AG10803 (cell line): ENCODE data around the gene GALNT10.
A peak's percentile ranks its signal among the peaks of the same experiment; 100 is the strongest.
"Not testable (repeated sequence)": the region's sequence is repeated elsewhere in the genome, so short reads cannot be mapped to it uniquely, and the experiment has no call there.

Experiments
- DNase-seq: peaks from one replicate; pipeline ENCODE4 v3.0.0; 2010; ENCODE audit warnings: low read depth
- H3K4me3 ChIP-seq: 2 replicates; pipeline ENCODE4 v1.5.1; 2011; ENCODE audit warnings: mild to moderate bottlenecking, low read length, control low read depth
- TF ChIP-seq, protein P1 (sequence below): conservative IDR thresholded peaks from 2 replicates; pipeline ENCODE4 v1.5.1; 2011; ENCODE audit warnings: mild to moderate bottlenecking, low read length, control low read depth, inconsistent platforms

Gene GALNT10

DNA sequence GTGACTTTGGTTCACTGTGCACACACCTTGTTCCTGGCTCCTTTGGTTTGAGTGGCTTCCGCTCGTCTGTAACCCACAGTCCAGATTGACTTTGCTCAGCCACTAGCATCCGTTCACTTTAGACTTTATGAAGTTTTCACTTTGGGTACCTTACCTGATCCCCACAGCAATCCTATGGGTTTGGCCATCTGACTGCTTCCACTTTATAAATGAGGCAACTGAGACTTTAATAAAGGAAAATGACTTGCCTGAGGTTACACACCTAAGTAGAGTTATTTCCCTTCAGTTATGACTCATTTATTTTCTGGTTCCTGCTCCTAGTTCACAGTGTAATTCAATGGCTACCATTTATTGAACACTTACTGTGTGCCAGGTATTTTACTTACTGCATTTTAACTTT is 161.0 kb downstream of the GALNT10 start:
- DNase-seq: no peak
- no peak overlapping the region for H3K4me3 ChIP-seq
- TF ChIP-seq, protein P1, sequence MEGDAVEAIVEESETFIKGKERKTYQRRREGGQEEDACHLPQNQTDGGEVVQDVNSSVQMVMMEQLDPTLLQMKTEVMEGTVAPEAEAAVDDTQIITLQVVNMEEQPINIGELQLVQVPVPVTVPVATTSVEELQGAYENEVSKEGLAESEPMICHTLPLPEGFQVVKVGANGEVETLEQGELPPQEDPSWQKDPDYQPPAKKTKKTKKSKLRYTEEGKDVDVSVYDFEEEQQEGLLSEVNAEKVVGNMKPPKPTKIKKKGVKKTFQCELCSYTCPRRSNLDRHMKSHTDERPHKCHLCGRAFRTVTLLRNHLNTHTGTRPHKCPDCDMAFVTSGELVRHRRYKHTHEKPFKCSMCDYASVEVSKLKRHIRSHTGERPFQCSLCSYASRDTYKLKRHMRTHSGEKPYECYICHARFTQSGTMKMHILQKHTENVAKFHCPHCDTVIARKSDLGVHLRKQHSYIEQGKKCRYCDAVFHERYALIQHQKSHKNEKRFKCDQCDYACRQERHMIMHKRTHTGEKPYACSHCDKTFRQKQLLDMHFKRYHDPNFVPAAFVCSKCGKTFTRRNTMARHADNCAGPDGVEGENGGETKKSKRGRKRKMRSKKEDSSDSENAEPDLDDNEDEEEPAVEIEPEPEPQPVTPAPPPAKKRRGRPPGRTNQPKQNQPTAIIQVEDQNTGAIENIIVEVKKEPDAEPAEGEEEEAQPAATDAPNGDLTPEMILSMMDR: no peak

DNA sequence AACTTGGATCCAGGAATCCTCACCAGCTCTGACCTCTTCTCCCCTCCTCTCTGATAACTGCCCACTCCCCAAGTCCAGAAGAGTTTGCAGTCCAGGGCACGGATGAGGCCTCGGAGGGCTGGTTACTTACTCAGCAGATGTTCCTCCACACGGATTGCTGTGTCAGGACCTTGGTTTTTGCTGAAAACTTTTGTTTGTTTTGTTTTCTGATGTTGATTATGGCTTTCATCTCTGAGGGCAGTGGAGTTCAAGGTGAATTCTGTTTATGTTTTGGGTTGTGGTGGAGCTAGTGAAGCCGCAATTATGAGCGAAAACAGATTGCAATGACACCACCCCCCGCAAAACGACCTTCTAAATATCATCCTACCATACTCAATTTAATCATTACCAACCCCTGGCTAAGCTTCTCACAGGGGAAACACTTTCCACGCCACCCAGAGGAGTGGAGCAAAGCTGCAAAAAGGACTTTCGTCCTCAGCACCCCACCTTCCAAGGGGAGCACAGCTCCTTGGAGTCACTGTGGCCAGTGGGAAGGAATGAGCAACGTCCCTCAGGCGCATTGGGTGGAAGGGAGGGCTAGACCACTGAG is 162.5 kb downstream of the GALNT10 start:
- no peak overlapping the region for H3K4me3 ChIP-seq
- TF ChIP-seq, protein P1: no peak

DNA sequence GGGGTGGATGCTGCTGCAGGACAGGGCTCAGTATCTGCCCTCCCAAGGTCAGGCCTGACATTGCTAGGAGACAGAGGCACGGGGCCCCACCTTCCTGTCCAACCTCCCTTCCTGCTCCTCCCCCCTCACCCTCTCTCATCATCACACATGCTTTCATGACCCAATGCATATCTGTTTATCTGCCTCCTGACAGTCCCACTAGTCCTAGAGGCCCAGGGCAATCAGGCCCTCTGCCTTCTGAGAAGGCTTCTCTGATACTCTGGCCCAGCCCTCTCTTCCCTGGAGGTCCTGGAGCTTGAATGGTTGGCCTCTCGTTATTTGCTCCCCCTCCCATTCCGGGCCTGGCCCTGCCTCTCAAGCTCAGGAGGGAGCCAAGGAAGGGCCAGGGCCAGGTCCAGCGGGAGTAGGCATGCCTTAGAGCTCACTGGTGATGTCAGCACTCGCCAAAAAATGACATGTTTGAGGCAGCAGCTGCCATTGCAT is 164.6 kb downstream of the GALNT10 start:
- no peak overlapping the region for H3K4me3 ChIP-seq
- TF ChIP-seq, protein P1: no peak
- DNase-seq: no peak

More for the DNA sequence above, 162.5 kb downstream of the GALNT10 start:
- DNase-seq: no peak

DNA sequence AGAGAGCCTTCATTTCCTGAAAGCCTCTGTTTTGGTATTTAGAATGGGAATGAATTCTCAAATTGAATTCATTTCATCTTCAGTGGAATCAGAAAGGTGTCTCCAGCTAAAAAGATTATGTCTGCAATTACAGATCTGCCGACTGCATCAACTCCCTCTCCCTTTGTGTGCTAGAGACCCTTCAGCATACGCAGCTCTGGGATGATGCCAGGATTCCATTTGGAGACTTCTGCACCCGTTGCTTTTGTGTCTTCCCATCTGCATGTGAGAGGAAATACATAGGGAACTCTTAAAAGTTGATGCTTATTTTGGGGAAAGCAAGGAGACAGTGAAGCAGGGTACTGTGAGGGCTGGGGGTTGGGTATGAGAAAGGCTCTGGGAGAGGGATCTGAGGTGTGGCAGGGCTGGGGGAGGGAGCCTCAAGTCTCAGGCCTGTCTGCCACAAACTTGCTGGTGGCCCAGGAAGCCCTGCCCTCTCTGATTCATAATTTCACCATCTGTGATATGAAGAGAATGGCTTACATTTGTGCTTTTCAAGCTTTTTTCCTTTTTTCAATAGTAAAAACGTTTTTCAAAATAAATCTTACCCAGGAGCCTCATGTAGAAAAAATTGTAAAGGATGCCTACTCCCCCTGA is 165.6 kb downstream of the GALNT10 start:
- TF ChIP-seq, protein P1: no peak
- no peak overlapping the region for H3K4me3 ChIP-seq
- peak; percentile 64 for DNase-seq

DNA sequence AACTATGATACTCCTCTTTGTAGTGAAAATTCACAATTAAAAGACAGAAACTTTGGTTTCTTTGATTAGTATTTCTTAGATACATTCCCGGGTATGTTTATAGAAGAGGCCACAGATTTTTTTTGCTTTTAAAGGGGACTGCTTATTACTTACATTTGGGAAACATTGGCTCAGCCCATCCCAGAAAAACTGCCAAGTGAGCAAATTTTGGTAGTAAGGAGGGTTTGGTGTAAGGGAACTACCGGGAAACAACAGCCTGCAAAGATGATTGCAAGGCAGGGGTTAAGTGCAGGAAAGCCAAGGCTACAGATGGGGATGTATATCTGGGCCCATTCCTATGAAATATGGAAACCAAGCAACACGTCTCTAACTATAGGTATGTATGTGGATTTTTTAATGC is 166.4 kb downstream of the GALNT10 start:
- no peak for DNase-seq
- H3K4me3 ChIP-seq: no peak overlapping the region
- TF ChIP-seq, protein P1: no peak

DNA sequence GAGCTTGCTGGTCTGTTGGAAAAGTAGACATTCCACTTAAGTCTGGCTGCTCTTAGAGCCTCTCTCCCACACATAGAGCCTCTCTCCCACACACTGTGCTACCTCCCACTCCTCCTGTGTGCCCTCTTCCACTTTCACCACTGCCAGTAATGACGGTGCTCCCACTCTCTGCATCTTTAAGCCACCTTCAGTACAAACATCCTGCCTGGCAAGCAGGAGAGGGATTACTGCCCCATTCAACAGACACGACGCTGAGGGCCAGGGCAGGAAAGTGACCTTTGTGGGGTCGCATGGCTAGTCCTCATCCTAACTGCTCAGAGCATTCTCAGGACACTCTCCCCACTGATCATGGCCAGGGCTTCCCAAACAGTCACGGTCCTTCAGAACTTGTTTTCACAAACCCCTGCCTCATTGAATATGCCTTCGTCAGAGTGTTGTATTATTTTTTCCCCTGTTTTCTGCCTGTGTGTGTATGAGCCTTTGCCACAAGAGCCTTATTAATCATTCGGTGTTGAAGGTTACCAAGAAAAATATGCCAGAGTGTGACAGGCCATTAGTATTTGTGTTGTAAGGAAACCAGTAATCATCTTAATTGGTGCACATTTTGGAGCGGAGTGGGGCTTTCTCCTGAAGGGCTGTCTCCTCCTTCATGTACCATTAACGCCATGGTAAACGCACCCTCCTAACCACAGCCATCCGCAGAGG is 168.1 kb downstream of the GALNT10 start:
- TF ChIP-seq, protein P1: no peak
- H3K4me3 ChIP-seq: no peak overlapping the region
- DNase-seq: no peak

DNA sequence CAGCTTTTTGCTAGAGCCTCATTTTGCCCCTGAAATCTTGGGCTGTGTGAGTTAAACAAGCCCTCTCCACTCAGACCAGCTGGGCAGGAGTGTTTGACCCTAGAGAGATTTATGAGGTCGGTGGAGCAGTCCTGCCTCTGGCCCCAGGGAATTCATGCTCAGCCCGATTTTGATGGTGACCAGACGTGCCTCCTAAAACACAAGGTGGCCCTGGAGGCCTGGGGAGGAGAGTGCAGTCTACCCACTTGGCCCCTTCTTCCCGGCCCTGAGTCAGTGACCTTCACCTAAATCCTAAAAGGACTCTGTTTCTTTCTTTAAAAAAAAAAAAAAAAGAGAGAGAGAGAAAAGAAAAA is 168.7 kb downstream of the GALNT10 start:
- DNase-seq: no peak

DNA sequence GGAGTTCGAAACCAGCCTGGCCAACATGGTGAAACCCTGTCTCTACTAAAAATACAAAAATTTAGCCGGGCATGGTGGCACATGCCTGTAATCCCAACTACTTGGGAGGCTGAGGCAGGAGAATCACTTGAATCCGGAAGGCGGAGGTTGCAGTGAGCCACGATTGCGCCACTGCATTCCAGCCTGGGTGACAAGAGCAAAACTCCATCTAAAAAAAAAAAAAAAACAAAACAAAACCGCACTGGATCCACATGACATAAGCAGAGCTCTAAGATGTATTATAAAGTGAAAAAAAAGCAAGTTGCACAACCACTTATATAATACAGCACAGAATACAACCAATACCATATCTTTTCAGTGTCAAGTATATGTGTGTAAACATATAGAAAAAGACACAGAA is 169.7 kb downstream of the GALNT10 start:
- DNase-seq: peak; percentile 64
- H3K4me3 ChIP-seq: not testable (repeated sequence)

More for the DNA sequence above, 168.7 kb downstream of the GALNT10 start:
- TF ChIP-seq, protein P1: no peak
- H3K4me3 ChIP-seq: no peak overlapping the region
